Stimulated activated CD4-positive, alpha-beta T cell treated with anti-CD3 and anti-CD28 coated beads, Interleukin-2, amount 100 ng/mL, for 24 hours (primary cell): ENCODE results near the gene TOR1AIP2.

ENCODE experiments used
- DNase-seq, 2 donors: peaks; one replicate each; pipeline ENCODE4 v3.0.0-alpha.2; 2020

TOR1AIP2 gene

GRCh38 chr1:179877586-179878265 lies at the start of gene TOR1AIP2:
TSS of gene TOR1AIP2 (minus strand) at chr1:179877803. CDS start at chr1:179852665, 25,138 bp downstream.
- peak; percentile 91 to 92 for DNase-seq

GRCh38 chr1:179926850-179927205 lies 49.2 kb upstream of the TOR1AIP2 start:
- DNase-seq: no peak

DNA sequence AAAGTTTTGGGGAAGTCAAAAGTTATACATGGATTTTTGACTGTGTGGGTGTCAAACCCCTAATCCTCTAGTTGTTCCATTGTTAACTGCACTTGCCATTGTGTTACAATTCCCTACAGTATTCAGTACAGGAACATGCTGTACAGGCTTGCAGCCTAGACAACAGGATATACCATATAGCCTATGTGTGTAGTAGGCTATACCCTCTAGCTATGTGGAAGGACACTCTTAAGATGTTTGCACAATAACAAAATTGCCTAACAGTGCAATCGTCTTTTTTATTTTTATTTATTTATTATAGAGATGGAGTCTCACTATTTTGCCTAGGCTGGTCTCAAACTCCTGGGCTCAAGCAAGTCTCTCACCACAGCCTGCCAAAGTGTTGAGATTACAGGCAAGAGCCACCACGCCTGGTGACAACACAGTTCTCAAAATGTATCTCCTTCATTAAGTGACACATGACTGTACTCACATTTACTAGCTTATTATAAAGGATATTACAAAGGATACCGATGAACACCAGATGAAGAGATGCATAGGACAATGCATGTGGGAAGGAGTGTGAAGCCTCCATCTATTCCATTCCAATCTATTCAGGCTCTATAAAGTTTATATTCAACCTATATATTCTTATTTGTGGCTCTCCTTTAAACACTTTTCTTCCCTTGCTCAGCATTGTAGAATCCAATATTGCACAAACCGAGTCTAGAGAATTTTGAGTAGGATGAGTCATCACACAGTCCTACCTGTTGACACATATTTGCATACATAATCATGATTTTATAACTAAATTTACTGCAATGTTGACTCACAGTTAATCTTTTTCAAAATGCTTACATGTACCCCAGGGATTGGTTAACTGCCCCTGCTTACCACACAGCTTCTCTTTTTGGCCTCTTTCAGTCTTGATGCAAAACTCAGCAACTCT lies 48.6 kb upstream of the TOR1AIP2 start:
- no peak for DNase-seq

DNA sequence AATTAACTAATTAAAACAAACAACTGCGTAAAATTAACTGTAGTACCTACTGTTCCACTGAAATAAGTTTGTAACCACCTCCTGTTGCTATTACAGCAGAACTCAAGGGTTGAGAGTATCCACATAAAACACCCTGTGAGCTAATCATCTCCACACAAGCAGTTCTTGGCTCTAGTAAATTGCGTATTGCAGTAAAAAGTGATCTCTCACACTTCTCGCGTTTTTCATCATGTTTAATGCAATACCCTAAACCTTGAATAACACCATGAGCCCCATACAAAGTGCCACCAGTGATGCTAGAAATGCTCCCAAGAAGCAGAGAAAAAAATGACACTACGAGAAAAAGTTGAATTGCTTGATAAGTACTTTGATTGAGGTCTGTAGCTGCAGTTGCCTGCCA lies 47.7 kb upstream of the TOR1AIP2 start:
- no peak for DNase-seq

DNA sequence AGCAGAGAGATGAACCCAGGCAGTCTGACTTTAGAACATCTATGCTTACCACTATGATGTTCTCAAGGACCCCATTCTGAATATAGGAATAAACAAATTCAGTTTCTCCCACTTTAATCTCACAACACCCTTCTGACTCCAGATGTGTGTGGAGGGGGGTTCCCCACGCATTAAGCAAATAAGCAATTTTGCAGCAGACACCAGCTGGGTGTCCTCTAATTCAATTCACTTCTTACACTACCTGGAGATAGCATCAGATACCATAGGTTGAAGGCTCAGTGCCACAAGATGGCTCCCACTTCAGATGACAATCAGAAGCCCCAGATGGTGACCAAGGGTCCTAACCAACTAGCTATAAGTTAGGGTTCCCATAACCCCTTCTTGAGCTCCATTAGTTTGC lies 46.7 kb upstream of the TOR1AIP2 start:
- DNase-seq: no peak

DNA sequence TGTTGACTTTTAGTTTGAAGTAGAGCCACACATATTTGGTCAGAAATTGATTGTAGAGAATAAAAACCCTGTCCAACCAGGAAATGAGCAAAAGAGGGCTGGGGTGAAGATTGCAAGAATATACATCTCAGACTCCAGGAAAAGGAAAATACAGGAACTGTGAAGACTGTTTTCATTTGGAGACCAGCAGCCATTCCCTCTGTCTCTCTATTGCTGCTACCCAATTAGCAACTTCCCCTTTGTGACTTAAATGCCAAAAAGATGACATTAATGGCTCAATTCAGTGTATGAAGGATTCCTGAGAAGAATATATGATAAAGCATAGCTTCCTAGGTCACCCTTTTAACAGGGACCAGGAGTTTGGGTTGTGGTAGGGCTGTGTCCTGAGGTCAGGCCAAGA lies 45.4 kb upstream of the TOR1AIP2 start:
- no peak for DNase-seq

DNA sequence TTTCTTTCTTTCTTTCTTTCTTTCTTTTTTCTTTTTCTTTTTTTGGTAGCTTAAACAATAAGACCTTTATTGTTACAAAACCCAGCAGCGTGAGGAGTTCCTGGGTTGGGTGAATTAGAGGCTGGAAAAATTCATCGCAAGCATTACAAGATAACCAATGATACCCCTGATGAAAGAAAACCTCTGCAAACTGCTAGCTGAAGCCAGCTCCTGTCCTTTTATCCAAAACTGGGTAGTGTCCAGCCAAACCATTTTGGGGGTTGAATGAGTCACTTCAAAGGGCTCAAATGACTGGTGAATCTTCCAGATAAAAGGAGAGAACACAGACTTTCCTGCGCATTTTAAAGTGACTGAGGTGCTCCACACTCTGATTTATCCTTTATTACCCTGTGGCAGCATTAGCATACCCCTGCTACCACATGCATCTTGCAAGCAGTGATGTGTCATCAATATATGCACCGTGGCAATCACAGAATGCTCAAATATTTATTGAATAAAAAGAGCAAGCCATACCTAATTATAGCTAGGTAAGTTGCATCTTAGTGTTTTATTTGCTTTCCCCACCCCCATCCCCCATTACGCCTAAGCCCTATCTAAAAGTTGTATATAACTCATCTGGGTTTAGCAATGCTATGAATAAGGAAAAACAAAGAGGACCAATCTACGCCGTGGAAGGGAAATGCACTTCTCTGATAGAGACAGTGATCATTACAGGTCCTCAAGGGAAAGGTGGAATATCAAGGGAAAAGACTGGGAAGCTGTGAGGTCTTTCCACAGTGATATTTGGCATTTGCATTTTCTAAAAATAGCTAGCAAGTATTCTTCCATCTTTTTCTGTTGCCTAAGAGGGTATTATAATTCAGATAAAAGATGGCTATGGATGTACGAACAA lies 44.6 kb upstream of the TOR1AIP2 start:
- DNase-seq: no peak

DNA sequence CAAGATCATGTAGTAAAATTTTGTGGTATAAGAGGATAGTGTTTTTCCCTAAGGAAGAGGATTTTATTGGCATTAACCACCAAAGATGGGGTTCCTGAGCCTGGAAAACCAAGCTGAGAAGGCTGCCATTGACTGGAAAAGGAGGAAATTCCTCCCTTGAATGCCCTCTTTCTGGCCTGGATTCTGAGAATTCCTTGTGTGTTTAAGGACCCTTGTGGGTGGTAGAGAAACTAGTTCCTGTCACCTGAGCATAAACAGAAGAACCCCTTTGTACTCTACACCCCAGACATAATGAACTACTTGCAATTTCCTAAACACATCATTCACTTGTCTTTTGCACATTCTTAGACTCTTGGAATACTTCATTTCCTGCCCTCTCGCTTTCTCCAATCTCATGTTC lies 43.9 kb upstream of the TOR1AIP2 start:
- no peak for DNase-seq

DNA sequence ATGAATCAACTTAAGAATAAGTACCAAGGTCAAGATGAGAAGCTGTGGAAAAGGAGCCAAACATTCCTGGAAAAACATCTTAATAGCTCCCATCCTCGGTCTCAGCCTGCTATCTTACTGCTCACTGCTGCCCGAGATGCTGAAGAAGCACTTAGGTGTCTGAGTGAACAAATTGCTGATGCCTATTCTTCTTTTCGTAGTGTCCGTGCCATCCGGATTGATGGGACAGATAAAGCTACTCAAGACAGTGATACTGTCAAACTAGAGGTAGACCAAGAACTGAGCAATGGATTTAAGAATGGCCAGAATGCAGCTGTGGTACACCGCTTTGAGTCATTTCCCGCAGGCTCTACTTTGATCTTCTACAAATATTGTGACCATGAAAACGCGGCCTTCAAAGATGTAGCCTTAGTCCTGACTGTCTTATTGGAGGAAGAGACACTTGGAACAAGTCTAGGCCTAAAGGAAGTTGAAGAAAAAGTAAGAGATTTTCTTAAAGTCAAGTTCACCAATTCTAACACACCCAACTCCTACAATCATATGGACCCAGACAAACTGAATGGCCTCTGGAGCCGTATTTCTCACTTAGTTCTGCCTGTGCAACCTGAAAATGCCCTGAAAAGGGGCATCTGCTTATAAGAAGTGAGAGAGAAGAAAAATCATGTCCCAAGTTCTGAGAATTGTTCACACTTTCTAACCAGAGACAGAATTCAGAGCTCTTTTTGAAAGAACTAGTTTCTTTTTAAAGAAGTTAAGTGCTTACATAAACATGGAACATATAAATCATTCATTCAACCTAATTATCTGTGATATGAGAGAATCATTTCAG lies 40.2 kb upstream of the TOR1AIP2 start:
- no peak for DNase-seq

- no peak for DNase-seq
Measured at GRCh38 chr1:179911812-179912211, 34.2 kb upstream of the TOR1AIP2 start.

DNA sequence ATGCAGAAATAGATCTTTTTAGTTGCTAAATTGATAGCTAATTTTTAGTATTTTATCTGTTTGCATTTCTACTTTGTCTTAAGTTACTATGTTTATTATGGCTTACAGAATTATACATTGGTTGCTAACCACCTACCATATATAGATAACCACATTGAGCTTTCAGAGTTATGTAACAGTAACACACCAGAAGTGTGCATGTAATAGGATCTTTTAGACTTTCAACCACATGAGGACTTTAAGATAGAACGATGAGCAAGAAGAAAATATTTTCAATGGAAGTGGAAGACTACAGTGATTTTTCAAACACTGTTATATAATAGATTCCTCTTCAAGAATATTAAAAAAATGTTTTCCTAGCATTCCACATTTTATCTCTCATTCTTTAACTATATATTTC lies 33.3 kb upstream of the TOR1AIP2 start:
- DNase-seq: no peak

- no peak for DNase-seq
Measured at GRCh38 chr1:179889589-179889988, 12.0 kb upstream of the TOR1AIP2 start.

DNA sequence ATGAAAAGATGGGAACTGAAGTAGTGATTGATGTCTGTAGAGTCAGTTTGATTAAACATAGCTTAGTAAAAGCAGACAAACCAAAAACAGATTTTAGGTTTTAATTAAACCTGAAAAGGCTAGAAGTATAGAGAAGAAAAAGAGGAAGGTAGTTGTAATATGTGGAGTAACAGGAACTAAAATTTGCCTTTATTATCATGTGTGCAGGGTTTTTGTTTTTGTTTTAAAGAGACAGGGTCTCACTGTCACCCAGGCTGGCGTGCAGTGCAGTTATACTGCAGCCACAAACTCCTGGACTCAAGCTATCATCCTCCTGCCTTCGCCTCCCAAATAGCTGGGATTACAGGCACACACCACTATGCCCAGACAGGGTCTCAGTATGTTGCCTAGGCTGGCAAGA lies 10.5 kb upstream of the TOR1AIP2 start:
- DNase-seq: no peak

- DNase-seq: peak; percentile 47 to 63
Measured at GRCh38 chr1:179883745-179884138, 6.1 kb upstream of the TOR1AIP2 start.

DNA sequence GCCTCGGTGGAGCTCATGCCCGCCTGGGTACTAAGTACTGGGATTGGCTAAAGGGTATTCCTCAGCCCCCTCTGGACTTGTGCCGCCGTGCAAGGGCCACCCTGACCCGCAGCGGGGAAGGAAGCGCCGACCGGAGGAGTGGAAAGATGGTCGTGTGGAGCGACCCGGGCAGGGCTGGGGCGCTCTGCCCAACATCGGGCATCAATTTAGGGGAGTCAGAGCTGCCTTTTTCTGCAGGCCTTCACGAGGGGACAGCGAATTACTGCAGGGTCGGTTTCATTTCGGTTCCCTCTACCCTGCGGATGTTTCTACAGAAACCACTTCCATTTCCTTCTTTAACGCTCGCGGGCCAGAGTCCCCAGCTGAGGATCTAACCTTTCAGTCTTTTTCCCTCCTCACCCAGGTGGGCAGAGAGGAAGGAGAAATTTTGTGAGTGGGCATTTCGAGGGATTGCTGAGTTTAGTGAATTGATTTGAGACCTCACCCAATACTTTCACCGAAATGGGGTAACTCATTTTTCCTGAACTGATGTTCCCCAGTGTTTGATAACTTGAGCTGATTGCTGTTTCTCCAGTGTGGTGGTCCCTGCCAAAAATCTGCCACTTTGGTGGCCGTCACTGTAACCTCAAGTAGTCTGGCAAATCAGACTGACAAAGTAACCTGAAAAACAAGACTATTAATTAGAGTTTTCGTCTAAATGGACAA lies 5.6 kb upstream of the TOR1AIP2 start:
- no peak for DNase-seq

DNA sequence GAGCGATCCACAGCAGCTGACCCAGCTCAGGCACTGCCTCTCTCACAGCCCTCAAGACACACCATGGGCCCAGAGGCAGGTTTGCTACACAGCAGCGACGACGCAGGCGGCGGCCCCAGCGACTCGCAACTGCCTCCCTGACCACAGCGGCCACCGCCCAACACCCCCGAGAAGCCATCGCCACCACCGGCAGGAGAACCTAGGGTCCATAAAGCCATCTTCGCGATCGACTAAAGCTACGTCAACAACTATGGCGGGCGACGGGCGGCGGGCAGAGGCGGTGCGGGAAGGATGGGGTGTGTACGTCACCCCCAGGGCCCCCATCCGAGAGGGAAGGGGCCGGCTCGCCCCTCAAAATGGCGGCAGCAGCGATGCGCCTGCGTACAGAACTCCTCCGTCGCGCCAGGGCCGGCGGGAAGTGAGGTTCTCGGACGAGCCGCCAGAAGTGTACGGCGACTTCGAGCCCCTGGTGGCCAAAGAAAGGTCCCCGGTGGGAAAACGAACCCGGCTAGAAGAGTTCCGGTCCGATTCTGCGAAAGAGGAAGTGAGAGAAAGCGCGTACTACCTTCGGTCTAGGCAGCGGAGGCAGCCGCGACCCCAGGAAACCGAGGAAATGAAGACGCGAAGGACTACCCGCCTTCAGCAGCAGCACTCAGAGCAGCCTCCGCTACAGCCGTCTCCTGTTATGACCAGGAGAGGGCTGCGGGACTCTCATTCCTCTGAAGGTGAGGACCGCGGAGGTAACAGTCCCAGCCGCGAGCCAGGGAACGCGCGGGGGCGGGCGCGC lies 4.8 kb upstream of the TOR1AIP2 start, which contains the start of gene TOR1AIP1:
Gene TOR1AIP1 (plus strand): TSS at position 33 of the 787 bp plus-strand sequence. CDS start 218 bp downstream, at position 251.
- peak; percentile 95 to 96 for DNase-seq

- DNase-seq: no peak
Measured at GRCh38 chr1:179881642-179882252, 4.1 kb upstream of the TOR1AIP2 start.

- DNase-seq: no peak
Measured at GRCh38 chr1:179879797-179880196, 2.2 kb upstream of the TOR1AIP2 start.

DNA sequence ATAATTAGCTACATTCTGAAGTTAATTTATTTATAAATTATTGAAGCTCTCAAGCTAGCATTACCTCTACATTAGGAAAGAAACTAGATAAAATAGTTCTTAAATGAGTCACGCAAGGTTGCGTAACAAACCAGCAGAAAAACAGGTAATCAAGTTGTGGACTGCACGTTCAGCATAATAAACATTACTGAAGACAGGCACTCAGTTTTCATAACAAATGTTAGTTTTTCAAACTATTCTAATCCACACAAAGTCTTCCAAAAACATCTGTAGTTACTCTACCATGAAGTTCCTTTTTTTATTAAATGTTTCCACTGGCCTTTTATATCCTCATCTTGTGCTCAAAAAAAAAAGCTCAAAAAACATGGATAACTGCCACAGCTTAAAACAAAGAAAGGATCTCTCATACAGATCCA lies 1.3 kb downstream of the TOR1AIP2 start:
- no peak for DNase-seq
